A549 (cell line): ENCODE data around the gene SYDE1. TPM values are rescaled to one million over a fixed set of nuclear protein-coding genes. Genes with fewer than 3 reads are reported as not detected.
"Not testable (repeated sequence)": the region's sequence is repeated elsewhere in the genome, so short reads cannot be mapped to it uniquely, and the experiment has no call there.

Experiments used
- ATAC-seq, 2 experiments: fragments of 200-7000 bp in 1 of 2; fragments of >200 bp in 1 of 2; cut with Nextera tagmentation in 1 of 2; cut with Tn5 transposase in 1 of 2; 3 replicates each; pipeline versions ENCODE4 v1.8.0 to v1.9.1; 2018 to 2020; ENCODE audit warnings: mild to moderate bottlenecking in 1 of 2, moderate library complexity in 1 of 2
- CTCF ChIA-PET: fragments of 300-600 bp; sonication (Branson Sonifier 250); formaldehyde crosslinking; extraction: SDS; loops from one replicate; lab custom pipeline; 2021; ENCODE audit warnings: antibody characterized with exemption, inconsistent platforms; lab: Yijun Ruan, JAX
- POLR2A ChIA-PET: fragments of 350-600 bp; formaldehyde crosslinking; extraction: SDS; loops from one replicate; lab custom pipeline; 2021; ENCODE audit warnings: antibody characterized with exemption, inconsistent platforms; lab: Yijun Ruan, JAX
- DNase-seq, 2 experiments: peaks; one replicate each; pipeline versions ENCODE4 v3.0.0 to v3.0.0-alpha.2; 2011 to 2016; ENCODE audit warnings: low read depth in 1 of 2, low spot score in 1 of 2
- FAIRE-seq: peaks from 2 replicates; lab custom pipeline; 2011; peaks lifted over from hg19 to GRCh38; lab: Jason Lieb, UNC
- H3K27ac ChIP-seq, 2 experiments: fragments of >200 bp; sonication (Bioruptor Twin); formaldehyde crosslinking; 3 replicates each; pipeline ENCODE4 v1.5.1; 2016 to 2017
- H3K4me1 ChIP-seq: fragments of >200 bp; sonication (Bioruptor Twin); formaldehyde crosslinking; 3 replicates; pipeline ENCODE4 v1.6.1; 2016
- H3K4me2 ChIP-seq: fragments of >200 bp; sonication (Bioruptor Twin); formaldehyde crosslinking; 3 replicates; pipeline ENCODE4 v1.6.1; 2016
- H3K4me3 ChIP-seq: fragments of >200 bp; sonication (Bioruptor Twin); formaldehyde crosslinking; 3 replicates; pipeline ENCODE4 v1.5.1; 2016
- H3K9me3 ChIP-seq: fragments of >200 bp; sonication (Bioruptor Twin); formaldehyde crosslinking; 3 replicates; pipeline ENCODE4 v1.6.1; 2016
- BCL3 ChIP-seq: fragments of >200 bp; sonication (Bioruptor Twin); formaldehyde crosslinking; IDR thresholded peaks from 3 replicates; pipeline ENCODE4 v1.6.1; 2016
- BHLHE40 ChIP-seq: IDR thresholded peaks from 2 replicates; pipeline ENCODE4 v1.6.1; 2012; ENCODE audit warnings: low read depth, low read length, inconsistent platforms
- CEBPB ChIP-seq, 2 experiments: fragments of >200 bp in 1 of 2; sonication (Bioruptor Twin) in 1 of 2; formaldehyde crosslinking in 1 of 2; IDR thresholded peaks; 2 replicates each; pipeline ENCODE4 v1.6.1; 2012 to 2016
- CHD4 ChIP-seq: fragments of 200-600 bp; sonication (generic); IDR thresholded peaks from 2 replicates; pipeline ENCODE4 v1.6.1; 2016; ENCODE audit warnings: antibody characterized with exemption, mild to moderate bottlenecking, borderline replicate concordance
- FOSB ChIP-seq: fragments of 250-450 bp; sonication (Bioruptor Pico); IDR thresholded peaks from 2 replicates; pipeline ENCODE4 v1.5.0; 2020; ENCODE audit warnings: mild to moderate bottlenecking, moderate library complexity
- GATA3 ChIP-seq: IDR thresholded peaks from 2 replicates; pipeline ENCODE4 v1.6.1; 2012; ENCODE audit warnings: borderline replicate concordance
- HDAC2 ChIP-seq: fragments of 200-600 bp; sonication (generic); IDR thresholded peaks from 2 replicates; pipeline ENCODE4 v1.6.1; 2016
- HMGXB4 ChIP-seq: fragments of 250-450 bp; sonication (Bioruptor Pico); IDR thresholded peaks from 2 replicates; pipeline ENCODE4 v1.5.0; 2021; ENCODE audit warnings: mild to moderate bottlenecking, moderate library complexity, borderline replicate concordance
- JUNB ChIP-seq: fragments of >200 bp; sonication (Bioruptor Twin); formaldehyde crosslinking; IDR thresholded peaks from 2 replicates; pipeline ENCODE4 v1.6.1; 2016
- KDM1A ChIP-seq: fragments of 200-600 bp; sonication (generic); IDR thresholded peaks from 2 replicates; pipeline ENCODE4 v1.6.1; 2016; ENCODE audit warnings: low read depth, mild to moderate bottlenecking
- KDM5A ChIP-seq: fragments of 200-600 bp; sonication (generic); IDR thresholded peaks from 2 replicates; pipeline ENCODE4 v1.6.1; 2016; ENCODE audit warnings: antibody characterized with exemption, mild to moderate bottlenecking
- MAZ ChIP-seq: fragments of 150-350 bp; IDR thresholded peaks from 2 replicates; pipeline ENCODE4 v1.6.1; 2014; ENCODE audit warnings: antibody characterized with exemption, low read depth, low read length, borderline replicate concordance
- NPAS2 ChIP-seq: fragments of 250-450 bp; sonication (Bioruptor Pico); IDR thresholded peaks from 2 replicates; pipeline ENCODE4 v1.8.0; 2022; ENCODE audit warnings: mild to moderate bottlenecking, moderate library complexity, borderline replicate concordance
- RAD21 ChIP-seq, 2 experiments: fragments of >200 bp in 1 of 2; sonication (Bioruptor Twin) in 1 of 2; formaldehyde crosslinking in 1 of 2; IDR thresholded peaks in 1 of 2; conservative IDR thresholded peaks in 1 of 2; 2 replicates in 1 of 2; 3 replicates in 1 of 2; pipeline ENCODE4 v1.6.1; 2012 to 2018; ENCODE audit warnings: inconsistent platforms in 1 of 2
- RARB ChIP-seq: fragments of 250-450 bp; sonication (Bioruptor Pico); IDR thresholded peaks from 2 replicates; pipeline ENCODE4 v1.8.0; 2021; ENCODE audit warnings: mild to moderate bottlenecking, moderate library complexity
- RNF2 ChIP-seq: fragments of 200-600 bp; sonication (generic); IDR thresholded peaks from 2 replicates; pipeline ENCODE4 v1.6.1; 2016; ENCODE audit warnings: low read depth, mild to moderate bottlenecking, antibody characterized with exemption, moderate library complexity, borderline replicate concordance
- TP53 ChIP-seq: fragments of 250-450 bp; sonication (Bioruptor Pico); IDR thresholded peaks from 2 replicates; pipeline ENCODE4 v1.5.0; 2021; ENCODE audit warnings: mild to moderate bottlenecking, moderate library complexity
- ZC3H11A ChIP-seq: fragments of 450-650 bp; IDR thresholded peaks from 2 replicates; pipeline ENCODE4 v1.6.1; 2014; ENCODE audit warnings: antibody characterized with exemption, mild to moderate bottlenecking
- ZNF302 ChIP-seq: fragments of 250-450 bp; sonication (Bioruptor Pico); IDR thresholded peaks from 2 replicates; pipeline ENCODE4 v1.9.0; 2021; ENCODE audit warnings: inconsistent platforms, mild to moderate bottlenecking, moderate library complexity
- ZSCAN20 ChIP-seq: fragments of 250-450 bp; sonication (Bioruptor Pico); IDR thresholded peaks from 2 replicates; pipeline ENCODE4 v1.8.0; 2022; ENCODE audit warnings: mild to moderate bottlenecking, moderate library complexity
- WGBS: methylation state at CpG from one replicate; pipeline ENCODE4 v1.1.6; 2017; ENCODE audit errors: missing lambda C conversion rate; 5-methylcytosine and 5-hydroxymethylcytosine counted together
- polyA plus RNA-seq, 4 experiments: library from polyadenylated mRNA; depleted of rRNA in 3 of 4; stranded (reverse); fragments of >200 nt; fragmentation: RNase III in 1 of 4; extraction: RNeasy Plus Mini Kit Qiagen cat#74134 plus additional on column Dnase treatment in 1 of 4; gene quantifications; 2 replicates in 3 of 4; 3 replicates in 1 of 4; pipeline ENCODE4 v1.2.3, GENCODE V29; 2011 to 2017
- TF ChIP-seq, protein P1 (sequence below): fragments of >200 bp; sonication (Bioruptor Twin); formaldehyde crosslinking; IDR thresholded peaks from 3 replicates; pipeline ENCODE4 v1.5.1; 2016
- TF ChIP-seq, protein P2 (sequence below): fragments of 150-350 bp; IDR thresholded peaks from 2 replicates; pipeline ENCODE4 v1.6.1; 2014; ENCODE audit warnings: low read depth, mild to moderate bottlenecking, low read length

The SYDE1 gene
- polyA plus RNA-seq, 2 of the 4 experiments (the other 2 are of a cell fraction), result 5.5 to 8.8 TPM

DNA sequence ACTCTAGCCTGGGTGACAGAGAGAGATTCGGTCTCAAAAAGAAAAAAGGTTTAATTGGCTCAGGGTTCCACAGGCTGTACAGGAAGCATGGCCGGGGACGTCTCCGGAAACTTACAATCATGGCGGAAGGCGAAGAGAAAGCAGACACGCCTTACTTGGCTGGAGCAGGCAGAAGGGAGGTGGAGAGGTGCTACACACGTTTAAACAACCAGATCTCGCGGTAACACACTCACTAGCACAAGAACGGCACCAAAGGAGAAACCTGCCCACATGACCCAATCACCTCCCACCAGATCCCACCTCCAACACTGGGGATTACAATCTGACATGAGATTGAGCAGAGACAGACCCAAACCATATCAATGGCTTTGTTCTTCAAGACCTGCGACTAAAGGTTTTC lies 45.2 kb upstream of the SYDE1 start (continued):
- TF ChIP-seq JUNB, result no peak

- FAIRE-seq, POLR2A ChIA-PET, H3K9me3 ChIP-seq: not testable (repeated sequence)
These were observed 36.8 kb upstream of the SYDE1 start for GRCh38 chr19:15070386-15070785.

DNA sequence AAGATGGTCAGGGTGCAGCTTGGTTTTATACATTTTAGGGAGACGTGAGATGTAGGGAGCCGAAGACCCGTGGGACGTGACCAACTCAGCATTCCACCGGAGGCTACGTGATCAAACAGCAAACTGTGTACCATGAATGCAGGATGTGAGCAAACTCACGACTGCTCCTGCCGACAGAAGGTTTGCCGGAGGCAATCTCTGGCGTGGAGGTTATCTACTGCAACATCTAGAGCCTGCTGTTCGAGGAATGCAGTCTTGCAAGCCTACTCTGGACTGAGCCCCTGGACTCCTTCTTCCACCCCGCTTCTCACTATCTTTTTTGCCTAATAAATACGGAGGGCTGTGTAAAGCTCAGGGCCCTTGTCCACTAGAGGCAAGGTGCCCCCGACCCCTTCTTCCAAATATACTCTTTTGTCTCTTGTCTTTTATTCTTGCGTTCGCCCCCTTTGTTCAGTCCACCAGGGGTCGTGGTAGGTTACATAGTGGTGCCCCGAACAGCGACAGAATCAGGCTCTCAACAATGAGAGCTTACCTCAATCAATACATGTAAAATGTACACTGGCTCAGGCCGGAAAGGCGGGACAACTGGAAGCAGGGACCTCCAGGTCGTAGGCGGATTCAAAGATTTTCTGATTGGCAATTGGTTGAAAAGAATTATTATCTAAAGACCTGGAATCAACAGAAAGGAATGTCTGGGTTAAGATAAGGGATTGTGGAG lies 34.1 kb upstream of the SYDE1 start:
- no peak for ATAC-seq
- CTCF ChIA-PET, result no interaction called here
- Histone ChIP-seq H3K9me3 (no peaks in the 10 kb centered on the region), H3K27ac (no peak overlapping the region), H3K4me3 (no peak overlapping the region), H3K4me1 (no peaks in the 10 kb centered on the region), H3K4me2 (no peak overlapping the region)
- TF ChIP-seq ZC3H11A, result no peak
- TF ChIP-seq RAD21 (conservative IDR thresholded peaks at IDR 0.05 in 1 of 2, IDR thresholded peaks at IDR 0.05 in 1 of 2), result 0 out of 5 replicates have a peak, but pooled peaks of 1 of the 2 experiments have one; percentile 6
- WGBS, result 57% methylated on average over 23 of the region's 23 CpGs
- DNase-seq, result no peak
- FAIRE-seq, result no peak
- POLR2A ChIA-PET, result no interaction called here

More at GRCh38 chr19:15070386-15070785, 36.8 kb upstream of the SYDE1 start:
- ATAC-seq, H3K4me3 ChIP-seq, H3K27ac ChIP-seq, H3K4me1 ChIP-seq, CTCF ChIA-PET, H3K4me2 ChIP-seq, DNase-seq: not testable (repeated sequence)
- 34% methylated on average over 4 of the region's 4 CpGs for WGBS

DNA sequence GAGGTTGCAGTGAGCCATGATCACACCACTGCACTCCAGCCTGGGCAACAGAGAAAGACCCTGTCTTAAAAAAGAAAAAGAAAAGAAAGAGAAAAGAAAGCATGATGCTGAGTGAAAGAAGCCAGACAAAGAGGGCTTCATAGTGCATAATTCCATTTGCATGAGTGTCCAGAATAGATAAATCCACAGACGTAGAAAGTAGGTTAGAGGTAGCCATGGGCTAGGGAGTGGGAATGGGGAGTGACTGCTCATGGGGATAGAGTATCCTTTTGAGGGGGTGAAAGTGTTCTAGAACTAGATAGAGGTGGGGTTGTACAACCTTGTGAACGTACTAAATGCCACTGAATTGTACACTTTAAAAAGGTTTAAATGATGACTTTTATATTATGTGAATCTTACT lies 32.8 kb upstream of the SYDE1 start:
- FAIRE-seq, result no peak
- ChIA-PET POLR2A (no interaction called here), CTCF (interaction anchor here (1.7 kb wide), 1 partner anchor 18 kb away, joined by 8 read pairs; no protein-coding TSS in a partner anchor)
- TF ChIP-seq FOSB (CRISPR knock-in tag), result no peak
- TF ChIP-seq MAZ, result no peak
- TF ChIP-seq CHD4, result no peak
- no peak for TF ChIP-seq BCL3
- TF ChIP-seq, protein P1, sequence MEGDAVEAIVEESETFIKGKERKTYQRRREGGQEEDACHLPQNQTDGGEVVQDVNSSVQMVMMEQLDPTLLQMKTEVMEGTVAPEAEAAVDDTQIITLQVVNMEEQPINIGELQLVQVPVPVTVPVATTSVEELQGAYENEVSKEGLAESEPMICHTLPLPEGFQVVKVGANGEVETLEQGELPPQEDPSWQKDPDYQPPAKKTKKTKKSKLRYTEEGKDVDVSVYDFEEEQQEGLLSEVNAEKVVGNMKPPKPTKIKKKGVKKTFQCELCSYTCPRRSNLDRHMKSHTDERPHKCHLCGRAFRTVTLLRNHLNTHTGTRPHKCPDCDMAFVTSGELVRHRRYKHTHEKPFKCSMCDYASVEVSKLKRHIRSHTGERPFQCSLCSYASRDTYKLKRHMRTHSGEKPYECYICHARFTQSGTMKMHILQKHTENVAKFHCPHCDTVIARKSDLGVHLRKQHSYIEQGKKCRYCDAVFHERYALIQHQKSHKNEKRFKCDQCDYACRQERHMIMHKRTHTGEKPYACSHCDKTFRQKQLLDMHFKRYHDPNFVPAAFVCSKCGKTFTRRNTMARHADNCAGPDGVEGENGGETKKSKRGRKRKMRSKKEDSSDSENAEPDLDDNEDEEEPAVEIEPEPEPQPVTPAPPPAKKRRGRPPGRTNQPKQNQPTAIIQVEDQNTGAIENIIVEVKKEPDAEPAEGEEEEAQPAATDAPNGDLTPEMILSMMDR, result no peak
- TF ChIP-seq RNF2, result no peak
- TF ChIP-seq HMGXB4 (CRISPR knock-in tag), result no peak
- TF ChIP-seq NPAS2, result no peak
- no peak for TF ChIP-seq RAD21 (conservative IDR thresholded peaks at IDR 0.05 in 1 of 2, IDR thresholded peaks at IDR 0.05 in 1 of 2)
- TF ChIP-seq RARB (CRISPR knock-in tag), result no peak
- TF ChIP-seq BHLHE40, result no peak
- TF ChIP-seq KDM5A, result no peak
- TF ChIP-seq, protein P2, sequence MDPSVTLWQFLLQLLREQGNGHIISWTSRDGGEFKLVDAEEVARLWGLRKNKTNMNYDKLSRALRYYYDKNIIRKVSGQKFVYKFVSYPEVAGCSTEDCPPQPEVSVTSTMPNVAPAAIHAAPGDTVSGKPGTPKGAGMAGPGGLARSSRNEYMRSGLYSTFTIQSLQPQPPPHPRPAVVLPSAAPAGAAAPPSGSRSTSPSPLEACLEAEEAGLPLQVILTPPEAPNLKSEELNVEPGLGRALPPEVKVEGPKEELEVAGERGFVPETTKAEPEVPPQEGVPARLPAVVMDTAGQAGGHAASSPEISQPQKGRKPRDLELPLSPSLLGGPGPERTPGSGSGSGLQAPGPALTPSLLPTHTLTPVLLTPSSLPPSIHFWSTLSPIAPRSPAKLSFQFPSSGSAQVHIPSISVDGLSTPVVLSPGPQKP, result no peak
- TF ChIP-seq HDAC2, result no peak
- TF ChIP-seq KDM1A, result no peak
- no peak for TF ChIP-seq ZSCAN20
- no peak for TF ChIP-seq TP53
- no peak for TF ChIP-seq CEBPB (IDR thresholded peaks at IDR 0.05)
- TF ChIP-seq ZNF302, result no peak
- TF ChIP-seq GATA3, result no peak
- TF ChIP-seq, all 56 proteins: peak for 0
- ATAC-seq, result no peak
- no peak overlapping the region for H3K4me2 ChIP-seq
- no peak overlapping the region for H3K27ac ChIP-seq
- no peak for DNase-seq
- H3K9me3 ChIP-seq, result no peaks in the 10 kb centered on the region
- H3K4me3 ChIP-seq, result no peak overlapping the region
- 34% methylated on average over 2 of the region's 2 CpGs for WGBS
- no peaks in the 10 kb centered on the region for H3K4me1 ChIP-seq
